Ovary (tissue), 9 donors: ENCODE measurements around the gene DTNA. TPM values are rescaled to one million over a fixed set of nuclear protein-coding genes. Genes with fewer than 3 reads are reported as not detected.

Experiments
- DNase-seq, 5 donors: peaks; one replicate each; pipeline ENCODE4 v3.0.0-alpha.2; 2019 to 2020
- H3K27ac ChIP-seq, 2 donors: fragments of 200-600 bp; one replicate each; pipeline versions ENCODE4 v1.5.1 to v1.8.0; 2019 to 2022
- H3K27me3 ChIP-seq: fragments of 200-600 bp; one replicate; pipeline ENCODE4 v1.8.0; 2022
- H3K36me3 ChIP-seq: fragments of 200-600 bp; sonication (generic); one replicate; pipeline ENCODE4 v1.5.1; 2019
- H3K4me1 ChIP-seq: one replicate; pipeline ENCODE4 v1.8.1; 2013; ENCODE audit warnings: mild to moderate bottlenecking, moderate library complexity; ENCODE audit not compliant: insufficient read depth
- H3K4me3 ChIP-seq: fragments of 200-600 bp; sonication (generic); one replicate; pipeline ENCODE4 v1.5.1; 2017
- H3K9me3 ChIP-seq, 2 donors: fragments of 200-600 bp in 1 of 2; sonication (generic) in 1 of 2; one replicate each; pipeline versions ENCODE4 v1.5.1 to v1.8.1; 2013 to 2019; ENCODE audit warnings: mild to moderate bottlenecking in 1 of 2, moderate library complexity in 1 of 2
- EP300 ChIP-seq: sonication (generic); formaldehyde crosslinking; IDR thresholded peaks from one replicate; pipeline ENCODE4 v1.6.1; 2017; ENCODE audit warnings: antibody characterized with exemption
- POLR2A ChIP-seq: fragments of 450-650 bp; IDR thresholded peaks from one replicate; pipeline ENCODE4 v1.6.1; 2017; ENCODE audit warnings: antibody characterized with exemption, mild to moderate bottlenecking, moderate library complexity
- WGBS, 3 donors: extraction: QIAGEN DNeasy Blood & Tissue Kit in 1 of 3; methylation state at CpG; one replicate each; pipeline versions ENCODE4 v1.1.5 to v1.1.7; 2013 to 2017; 5-methylcytosine and 5-hydroxymethylcytosine counted together
- intact Hi-C, 4 donors: fragments of 100-400 bp; cut with DNase I; formaldehyde crosslinking; loops; one replicate each; pipeline versions ENCODE4 v1.11.0 to v1.15.1; 2022 to 2023
- polyA plus RNA-seq, 2 donors: library from polyadenylated mRNA; stranded (reverse); fragments of 200-250 nt in 1 of 2; fragments of 350-450 nt in 1 of 2; fragmentation: Illumina TruSeq in 1 of 2; extraction: RNeasy Lipid Tissue Mini Kit (QIAGEN cat#74804) in 1 of 2; gene quantifications; one replicate each; pipeline ENCODE4 v1.2.3, GENCODE V29; 2013 to 2014
- total RNA-seq, 7 donors: library from RNA; depleted of rRNA in 2 of 7; stranded (reverse); fragments of >200 nt in 2 of 7; fragmentation: NEBNext Ultra II Directional in 3 of 7; extraction: Animal tissue kit (Norgen Biotek cat#: 25700) in 3 of 7; gene quantifications; one replicate each; pipeline versions ENCODE4 v1.1.0 to v1.2.4, GENCODE V29; 2016 to 2023
- TF ChIP-seq, protein P1 (sequence below), 3 donors: fragments of 450-650 bp in 2 of 3; fragments of 200-600 bp in 1 of 3; IDR thresholded peaks; one replicate each; pipeline versions ENCODE4 v1.5.1 to v1.8.0; 2016 to 2022; ENCODE audit warnings: antibody characterized with exemption in 3 of 3, mild to moderate bottlenecking in 1 of 3
- donor health status: DM: no; HTN: no; CAD: no; lungs with moderate emphysema.
- donor health status: DM: no; HTN: no; CAD: no.
- donor health status: Bipolar disorder and iron deficiency.
- donor health status: DM: yes; HTN: yes; CAD: no.
- donor health status: DM: no; HTN: no; CAD: no.
- donor health status: DM: yes; HTN: yes; CAD: no.

DTNA gene
- total and polyA plus RNA-seq, 9 donors: 4.3 to 34.2 (median 18.4) TPM

DNA sequence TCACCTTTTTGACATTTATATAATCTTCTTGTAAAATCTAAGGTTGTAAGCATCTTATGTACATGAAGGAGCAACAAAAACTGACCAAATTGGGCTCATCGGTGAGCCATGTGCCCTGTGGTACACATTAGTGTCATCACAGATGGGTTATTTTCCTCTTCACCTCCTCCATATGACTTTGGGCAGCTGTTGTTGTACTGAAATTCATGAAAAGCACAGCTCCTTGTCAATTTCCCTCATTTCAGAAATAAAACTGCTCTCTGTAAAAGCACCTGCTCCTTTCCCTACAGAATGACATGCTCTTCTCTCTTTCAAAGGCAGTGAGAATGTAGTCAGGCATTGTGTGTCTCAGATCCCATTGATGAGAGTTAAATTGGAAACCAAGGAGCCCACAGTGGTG, 42.0 kb downstream of the DTNA start:
- TF ChIP-seq, protein P1, sequence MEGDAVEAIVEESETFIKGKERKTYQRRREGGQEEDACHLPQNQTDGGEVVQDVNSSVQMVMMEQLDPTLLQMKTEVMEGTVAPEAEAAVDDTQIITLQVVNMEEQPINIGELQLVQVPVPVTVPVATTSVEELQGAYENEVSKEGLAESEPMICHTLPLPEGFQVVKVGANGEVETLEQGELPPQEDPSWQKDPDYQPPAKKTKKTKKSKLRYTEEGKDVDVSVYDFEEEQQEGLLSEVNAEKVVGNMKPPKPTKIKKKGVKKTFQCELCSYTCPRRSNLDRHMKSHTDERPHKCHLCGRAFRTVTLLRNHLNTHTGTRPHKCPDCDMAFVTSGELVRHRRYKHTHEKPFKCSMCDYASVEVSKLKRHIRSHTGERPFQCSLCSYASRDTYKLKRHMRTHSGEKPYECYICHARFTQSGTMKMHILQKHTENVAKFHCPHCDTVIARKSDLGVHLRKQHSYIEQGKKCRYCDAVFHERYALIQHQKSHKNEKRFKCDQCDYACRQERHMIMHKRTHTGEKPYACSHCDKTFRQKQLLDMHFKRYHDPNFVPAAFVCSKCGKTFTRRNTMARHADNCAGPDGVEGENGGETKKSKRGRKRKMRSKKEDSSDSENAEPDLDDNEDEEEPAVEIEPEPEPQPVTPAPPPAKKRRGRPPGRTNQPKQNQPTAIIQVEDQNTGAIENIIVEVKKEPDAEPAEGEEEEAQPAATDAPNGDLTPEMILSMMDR (IDR thresholded peaks at IDR 0.05): no peak
- no peak for TF ChIP-seq POLR2A
- no peak overlapping the region for H3K4me3 ChIP-seq
- H3K36me3 ChIP-seq: no peaks in the 10 kb centered on the region
- 85 to 92% (median 90%) methylated on average over 1 of the region's 1 CpG for WGBS, 3 donors
- H3K27ac ChIP-seq: no peak overlapping the region
- H3K27me3 ChIP-seq: no peaks in the 10 kb centered on the region
- DNase-seq: no peak
- no peaks in the 10 kb centered on the region for H3K9me3 ChIP-seq
- intact Hi-C loops: no loop called here
- H3K4me1 ChIP-seq: no peaks in the 10 kb centered on the region

DNA sequence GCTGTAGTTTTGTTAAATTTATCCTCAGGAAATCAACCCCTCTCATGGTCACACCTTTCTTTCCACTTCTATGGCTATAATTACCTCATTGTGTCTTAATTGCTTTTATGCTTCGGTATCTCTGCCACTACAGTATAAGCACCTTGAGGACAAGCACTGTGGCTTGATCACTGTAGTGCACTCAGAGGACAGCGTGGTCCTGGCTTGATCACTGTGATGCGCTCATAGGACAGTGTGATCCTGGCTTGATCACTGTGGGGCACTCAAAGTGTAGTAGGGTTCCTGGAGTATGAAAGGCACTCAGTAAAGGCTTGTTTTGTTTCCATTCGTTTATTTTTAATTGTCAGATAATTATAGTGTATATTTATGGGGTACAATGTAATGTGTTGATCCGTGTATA, 44.2 kb downstream of the DTNA start:
- no peaks in the 10 kb centered on the region for H3K36me3 ChIP-seq

DNA sequence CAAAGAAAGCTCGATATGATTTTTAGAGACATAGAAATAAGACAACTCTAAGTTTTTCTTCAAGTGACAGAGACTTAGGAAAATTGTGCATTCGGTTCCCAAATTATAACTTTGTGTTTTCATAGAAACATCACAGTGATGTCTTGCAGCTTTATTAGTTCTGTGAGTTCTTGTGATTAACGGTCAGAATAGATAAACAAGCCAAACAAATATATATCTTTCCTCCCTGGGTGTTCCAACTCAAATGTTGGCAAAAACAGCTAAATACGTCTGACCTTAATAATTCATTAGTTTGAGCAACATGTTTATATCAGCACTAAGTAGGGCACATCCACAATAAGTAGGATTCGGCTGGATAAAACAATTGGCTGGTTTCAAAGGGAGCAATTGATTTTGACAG, 47.6 kb downstream of the DTNA start:
- H3K27me3 ChIP-seq: no peaks in the 10 kb centered on the region
- intact Hi-C loops: no loop called here
- no peaks in the 10 kb centered on the region for H3K9me3 ChIP-seq
- no peaks in the 10 kb centered on the region for H3K36me3 ChIP-seq
- no peak for TF ChIP-seq EP300
- TF ChIP-seq POLR2A: no peak
- TF ChIP-seq, protein P1 (IDR thresholded peaks at IDR 0.05): no peak
- DNase-seq: no peak
- H3K27ac ChIP-seq: no peak overlapping the region
- no peak overlapping the region for H3K4me3 ChIP-seq
- 38 to 52% (median 46%) methylated on average over 5 of the region's 5 CpGs for whole genome bisulfite sequencing, 3 donors
- H3K4me1 ChIP-seq: no peaks in the 10 kb centered on the region

More for the DNA sequence above, 44.2 kb downstream of the DTNA start:
- Histone ChIP-seq H3K4me3 (no peak overlapping the region), H3K27ac (no peak overlapping the region), H3K4me1 (no peaks in the 10 kb centered on the region), H3K9me3 (no peaks in the 10 kb centered on the region), H3K27me3 (no peaks in the 10 kb centered on the region)
- DNase-seq: no peak
- WGBS, 3 donors: 91 to 95% (median 92%) methylated on average over 5 of the region's 5 CpGs
- TF ChIP-seq POLR2A (no peak), EP300 (no peak)
- TF ChIP-seq, protein P1 (IDR thresholded peaks at IDR 0.05): no peak
- intact Hi-C loops: no loop called here

DNA sequence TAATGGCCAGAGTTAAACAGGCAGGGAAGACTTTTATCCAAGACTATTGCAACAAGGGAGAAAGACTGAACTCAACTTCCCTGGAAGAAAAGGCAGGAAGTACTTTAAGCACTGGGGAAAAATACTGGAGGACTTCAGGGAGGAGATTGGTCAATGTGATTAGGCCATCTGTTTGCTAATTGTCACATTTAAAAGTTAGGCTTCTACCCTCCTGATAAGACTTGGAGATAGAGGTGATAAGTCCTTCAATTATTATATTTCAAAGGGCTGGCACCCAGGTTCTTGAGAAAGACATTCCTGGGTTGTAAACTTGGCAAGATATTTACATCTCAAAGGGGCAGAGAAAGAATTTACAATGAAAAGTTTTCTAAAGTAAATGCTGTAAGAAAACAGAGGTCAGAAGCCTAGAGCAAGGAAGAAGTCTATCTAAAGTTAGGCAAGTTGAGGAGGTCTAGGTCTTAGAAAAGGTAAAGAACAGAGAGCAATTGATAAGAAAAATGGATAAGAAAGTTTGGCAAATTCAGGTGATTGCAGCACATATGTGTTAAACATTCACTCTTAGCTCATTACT, 48.4 kb downstream of the DTNA start:
- Histone ChIP-seq H3K4me3 (no peak overlapping the region), H3K27me3 (no peaks in the 10 kb centered on the region), H3K9me3 (no peaks in the 10 kb centered on the region), H3K36me3 (no peaks in the 10 kb centered on the region), H3K4me1 (no peaks in the 10 kb centered on the region), H3K27ac (no peak overlapping the region)
- TF ChIP-seq, protein P1 (IDR thresholded peaks at IDR 0.05): no peak
- TF ChIP-seq POLR2A: no peak
- no peak for TF ChIP-seq EP300
- intact Hi-C loops: no loop called here
- no peak for DNase-seq
